HG03159 (cell line): ENCODE data around the gene COX10.

ENCODE experiments used
- ATAC-seq: cut with Tn5 transposase; IDR thresholded peaks from one replicate; pipeline ENCODE4 v1.9.1; 2021; ENCODE audit warnings: mild to moderate bottlenecking, moderate library complexity; ENCODE audit not compliant: unreplicated experiment

COX10 gene

GRCh38 chr17:14068542-14069250 lies 608 bp upstream of the COX10 start:
- ATAC-seq, result peak; percentile 17

- no peak for ATAC-seq
Observed at GRCh38 chr17:14070344-14070984, 1.2 kb downstream of the COX10 start.

- no peak for ATAC-seq
Observed at GRCh38 chr17:14072881-14073280, 3.6 kb downstream of the COX10 start.

- ATAC-seq, result no peak
Observed at GRCh38 chr17:14078027-14078426, 8.7 kb downstream of the COX10 start.

GRCh38 chr17:14080847-14081251 lies 11.5 kb downstream of the COX10 start:
- ATAC-seq, result no peak

- ATAC-seq, result no peak
Observed at GRCh38 chr17:14082848-14083247, 13.5 kb downstream of the COX10 start.

GRCh38 chr17:14084955-14085354 lies 15.7 kb downstream of the COX10 start:
- no peak for ATAC-seq

- ATAC-seq, result no peak
Observed at GRCh38 chr17:14086189-14086588, 16.9 kb downstream of the COX10 start.

- no peak for ATAC-seq
Observed at GRCh38 chr17:14089179-14089578, 19.9 kb downstream of the COX10 start.

- ATAC-seq, result no peak
Observed at GRCh38 chr17:14091367-14091766, 22.1 kb downstream of the COX10 start.

GRCh38 chr17:14092808-14093207 lies 23.5 kb downstream of the COX10 start:
- ATAC-seq, result no peak

GRCh38 chr17:14094676-14095601 lies 25.6 kb downstream of the COX10 start:
- no peak for ATAC-seq

- no peak for ATAC-seq
Observed at GRCh38 chr17:14095631-14096030, 26.3 kb downstream of the COX10 start.

GRCh38 chr17:14098246-14098645 lies 28.9 kb downstream of the COX10 start:
- no peak for ATAC-seq

- no peak for ATAC-seq
Observed at GRCh38 chr17:14101976-14102375, 32.7 kb downstream of the COX10 start.

GRCh38 chr17:14103836-14104235 lies 34.5 kb downstream of the COX10 start:
- no peak for ATAC-seq

GRCh38 chr17:14104734-14105133 lies 35.4 kb downstream of the COX10 start:
- no peak for ATAC-seq

- no peak for ATAC-seq
Observed at GRCh38 chr17:14107889-14108288, 38.6 kb downstream of the COX10 start.

GRCh38 chr17:14112407-14112806 lies 43.1 kb downstream of the COX10 start:
- ATAC-seq, result no peak

GRCh38 chr17:14113137-14113536 lies 43.8 kb downstream of the COX10 start:
- ATAC-seq, result no peak

GRCh38 chr17:14116263-14117024 lies 47.1 kb downstream of the COX10 start:
- ATAC-seq, result no peak
